DMS53 (cell line): Measurements from ENCODE around the gene CCDC185.

ENCODE experiments used
- DNase-seq: peaks from one replicate; lab custom pipeline; 2025; lab: John Stamatoyannopoulos, UW

CCDC185 gene

GRCh38 chr1:223437151-223437550, 43.9 kb downstream of the CCDC185 start:
- no peak for DNase-seq

GRCh38 chr1:223443397-223443796, 50.2 kb downstream of the CCDC185 start:
- DNase-seq = no peak

GRCh38 chr1:223444411-223444810, 51.2 kb downstream of the CCDC185 start:
- no peak for DNase-seq
